Karpas-422 (cell line): Measurements from ENCODE around the gene CLECL1. TPM values are rescaled to one million over a fixed set of nuclear protein-coding genes. Genes with fewer than 3 reads are reported as not detected.
"Not testable (repeated sequence)": the region's sequence is repeated elsewhere in the genome, so short reads cannot be mapped to it uniquely, and the experiment has no call there.

Experiments
- DNase-seq: peaks from one replicate; pipeline ENCODE4 v3.0.0-alpha.2; 2015
- H2AFZ ChIP-seq: fragments of 200-600 bp; sonication (generic); 2 replicates; pipeline ENCODE4 v1.6.1; 2014; ENCODE audit warnings: antibody characterized with exemption, low read length, mixed read lengths
- H3K27ac ChIP-seq: fragments of 200-600 bp; sonication (generic); 2 replicates; pipeline ENCODE4 v1.5.1; 2014; ENCODE audit warnings: mild to moderate bottlenecking, low read length, moderate library complexity
- H3K27me3 ChIP-seq: fragments of 200-600 bp; sonication (generic); 2 replicates; pipeline ENCODE4 v1.6.1; 2014; ENCODE audit warnings: low read length, mixed read lengths
- H3K36me3 ChIP-seq: fragments of 200-600 bp; sonication (generic); 2 replicates; pipeline ENCODE4 v1.6.1; 2014; ENCODE audit warnings: low read length, mixed read lengths; ENCODE audit not compliant: insufficient read depth
- H3K4me1 ChIP-seq: fragments of 200-600 bp; sonication (generic); 2 replicates; pipeline ENCODE4 v1.6.1; 2014; ENCODE audit warnings: mild to moderate bottlenecking, low read length, mixed read lengths
- H3K4me2 ChIP-seq: fragments of 200-600 bp; sonication (generic); 2 replicates; pipeline ENCODE4 v1.6.1; 2014; ENCODE audit warnings: low read length, low read depth, mild to moderate bottlenecking; ENCODE audit not compliant: poor library complexity, severe bottlenecking
- H3K4me3 ChIP-seq: fragments of 200-600 bp; sonication (generic); 2 replicates; pipeline ENCODE4 v1.5.1; 2014; ENCODE audit warnings: mild to moderate bottlenecking, antibody characterized with exemption, low read length, mixed read lengths
- H3K79me2 ChIP-seq: fragments of 200-600 bp; sonication (generic); 2 replicates; pipeline ENCODE4 v1.6.1; 2014; ENCODE audit warnings: mild to moderate bottlenecking, low read length, mixed read lengths
- H3K9ac ChIP-seq: fragments of 200-600 bp; sonication (generic); 2 replicates; pipeline ENCODE4 v1.6.0; 2014; ENCODE audit warnings: low read length
- H3K9me2 ChIP-seq: fragments of 200-600 bp; sonication (generic), shearing (Covaris generic); replicated peaks from 2 replicates; pipeline ENCODE4 v1.6.0; 2014; ENCODE audit warnings: mild to moderate bottlenecking, low read length, moderate library complexity; ENCODE audit not compliant: insufficient read depth
- H3K9me3 ChIP-seq: fragments of 300-700, 200-600 bp; sonication (generic); 2 replicates; pipeline ENCODE4 v1.6.1; 2014; ENCODE audit warnings: low read length, mixed read lengths
- H4K20me1 ChIP-seq: fragments of 200-600 bp; sonication (generic); 2 replicates; pipeline ENCODE4 v1.6.1; 2014; ENCODE audit warnings: mild to moderate bottlenecking, antibody characterized with exemption, low read length, low read depth; ENCODE audit not compliant: insufficient read depth
- total RNA-seq: library from RNA; depleted of rRNA; stranded (reverse); fragments of >200 nt; shearing (Covaris generic); gene quantifications from 2 replicates; pipeline ENCODE4 v1.2.3, GENCODE V29; 2014; ENCODE audit warnings: low replicate concordance

CLECL1 gene
- total RNA-seq, 1 experiment from 2014 or later, result 5.6 TPM

DNA sequence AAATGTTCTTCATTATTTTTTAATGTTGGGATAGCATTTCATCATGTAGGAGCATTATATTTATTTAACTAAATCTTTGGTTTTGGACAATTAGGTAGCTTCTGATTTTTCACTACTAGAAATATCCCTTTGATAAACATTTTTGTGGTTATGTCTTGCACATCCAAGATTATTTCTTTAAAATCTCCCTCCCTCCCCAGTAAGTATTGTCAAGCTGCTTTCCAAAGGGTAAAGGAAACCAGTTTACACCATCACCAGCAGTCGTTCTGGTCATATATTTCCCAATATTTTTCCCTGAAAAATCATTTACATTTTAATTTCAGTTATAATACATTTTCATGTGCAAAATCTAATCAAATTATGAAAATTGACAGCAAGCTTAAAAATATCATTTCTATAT, 16.7 kb upstream of the CLECL1 start:
- no peaks in the 10 kb centered on the region for H3K36me3 ChIP-seq
- H4K20me1 ChIP-seq, result no peaks in the 10 kb centered on the region
- no peak for DNase-seq
- no peaks in the 10 kb centered on the region for H3K9me2 ChIP-seq
- no peaks in the 10 kb centered on the region for H3K79me2 ChIP-seq
- no peaks in the 10 kb centered on the region for H3K27me3 ChIP-seq
- no peaks in the 10 kb centered on the region for H3K9me3 ChIP-seq
- no peak overlapping the region for H2AFZ ChIP-seq
- no peak overlapping the region for H3K4me3 ChIP-seq
- H3K27ac ChIP-seq, result no peak overlapping the region
- H3K4me1 ChIP-seq, result 0 out of 2 replicates have a peak, but pooled peaks cover 2% of the 10 kb centered on the region
- H3K4me2 ChIP-seq, result no peak overlapping the region
- H3K9ac ChIP-seq, result no peak overlapping the region

DNA sequence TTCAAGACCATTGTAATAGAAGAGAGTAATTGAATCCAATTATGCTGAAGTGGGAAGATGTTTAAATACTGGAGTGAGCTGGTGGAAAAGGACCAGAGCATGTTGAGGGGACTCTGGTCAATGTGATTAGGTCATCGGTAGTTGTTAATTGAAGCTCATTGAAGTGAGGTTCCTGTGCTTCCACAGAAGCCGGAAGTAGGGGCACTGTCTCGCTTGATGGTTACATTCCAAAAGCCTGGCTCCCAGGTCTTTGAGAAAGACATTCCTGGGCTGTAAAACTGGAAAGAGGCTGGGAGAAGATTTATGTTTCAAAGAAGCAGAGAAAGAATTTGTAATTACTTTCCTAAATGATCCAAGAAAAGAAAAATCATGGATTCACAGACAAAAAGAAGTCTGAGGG, 12.3 kb upstream of the CLECL1 start:
- Histone ChIP-seq H3K4me3 (no peak overlapping the region), H3K36me3 (no peaks in the 10 kb centered on the region), H3K9me2 (no peaks in the 10 kb centered on the region), H2AFZ (no peak overlapping the region), H3K9me3 (no peaks in the 10 kb centered on the region), H3K27me3 (no peaks in the 10 kb centered on the region), H3K79me2 (no peaks in the 10 kb centered on the region), H3K9ac (no peak overlapping the region), H3K4me1 (peaks cover 24% of the 10 kb centered on the region), H3K27ac (no peak overlapping the region), H3K4me2 (no peak overlapping the region), H4K20me1 (no peaks in the 10 kb centered on the region)
- DNase-seq, result no peak

DNA sequence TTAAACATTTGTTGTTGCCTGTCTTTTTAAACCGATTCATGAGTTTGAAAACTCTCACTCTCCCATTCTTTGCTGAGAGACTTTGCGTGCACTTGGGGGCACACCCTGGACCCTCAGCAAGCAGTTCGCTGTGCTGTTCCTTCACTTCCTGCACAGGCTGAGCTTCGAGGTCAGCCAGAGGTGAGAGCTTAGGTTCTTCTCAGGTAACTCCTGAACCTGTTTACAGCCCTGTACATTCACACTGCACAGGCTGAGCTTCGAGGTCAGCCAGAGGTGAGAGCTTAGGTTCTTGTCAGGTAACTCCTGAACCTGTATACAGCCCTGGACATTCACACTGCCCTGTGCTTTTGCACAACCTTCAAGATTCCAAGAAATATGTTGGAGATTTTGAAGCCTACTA, 9.8 kb upstream of the CLECL1 start:
- no peaks in the 10 kb centered on the region for H3K9me2 ChIP-seq
- no peaks in the 10 kb centered on the region for H3K9me3 ChIP-seq
- no peak overlapping the region for H3K9ac ChIP-seq
- H3K27ac ChIP-seq, result no peak overlapping the region
- DNase-seq, result no peak
- no peaks in the 10 kb centered on the region for H4K20me1 ChIP-seq
- no peaks in the 10 kb centered on the region for H3K79me2 ChIP-seq
- no peak overlapping the region for H2AFZ ChIP-seq
- H3K27me3 ChIP-seq, result no peaks in the 10 kb centered on the region
- H3K4me2 ChIP-seq, result peak overlapping the region; percentile 36
- peaks cover 25% of the 10 kb centered on the region for H3K4me1 ChIP-seq
- H3K4me3 ChIP-seq, result no peak overlapping the region
- H3K36me3 ChIP-seq, result no peaks in the 10 kb centered on the region

DNA sequence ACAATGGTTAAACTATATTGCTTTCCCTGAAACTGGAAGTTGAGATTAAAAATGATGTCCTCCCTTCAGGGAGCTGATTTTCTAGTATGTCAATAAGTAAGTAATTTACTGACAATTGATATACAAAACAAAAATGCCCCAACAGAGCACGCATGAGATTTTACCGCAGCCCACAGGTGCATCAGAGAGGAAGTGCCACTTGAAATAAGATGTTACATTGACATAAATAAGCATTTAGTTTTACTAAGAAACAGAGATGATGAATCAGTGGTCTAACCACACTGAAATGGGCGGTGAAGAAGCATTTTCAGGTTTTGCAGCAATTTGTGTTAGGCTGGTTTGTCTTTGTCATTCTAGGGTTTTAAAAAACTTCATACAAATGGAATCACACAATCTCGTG, 8.8 kb upstream of the CLECL1 start:
- no peaks in the 10 kb centered on the region for H3K9me2 ChIP-seq
- no peaks in the 10 kb centered on the region for H3K9me3 ChIP-seq
- H4K20me1 ChIP-seq, result no peaks in the 10 kb centered on the region
- no peak for DNase-seq
- H3K4me1 ChIP-seq, result peaks cover 34% of the 10 kb centered on the region
- H3K79me2 ChIP-seq, result no peaks in the 10 kb centered on the region
- H3K4me2 ChIP-seq, result peak overlapping the region; percentile 8
- no peak overlapping the region for H3K27ac ChIP-seq
- no peaks in the 10 kb centered on the region for H3K36me3 ChIP-seq
- H3K27me3 ChIP-seq, result no peaks in the 10 kb centered on the region
- no peak overlapping the region for H2AFZ ChIP-seq
- no peak overlapping the region for H3K4me3 ChIP-seq
- no peak overlapping the region for H3K9ac ChIP-seq

DNA sequence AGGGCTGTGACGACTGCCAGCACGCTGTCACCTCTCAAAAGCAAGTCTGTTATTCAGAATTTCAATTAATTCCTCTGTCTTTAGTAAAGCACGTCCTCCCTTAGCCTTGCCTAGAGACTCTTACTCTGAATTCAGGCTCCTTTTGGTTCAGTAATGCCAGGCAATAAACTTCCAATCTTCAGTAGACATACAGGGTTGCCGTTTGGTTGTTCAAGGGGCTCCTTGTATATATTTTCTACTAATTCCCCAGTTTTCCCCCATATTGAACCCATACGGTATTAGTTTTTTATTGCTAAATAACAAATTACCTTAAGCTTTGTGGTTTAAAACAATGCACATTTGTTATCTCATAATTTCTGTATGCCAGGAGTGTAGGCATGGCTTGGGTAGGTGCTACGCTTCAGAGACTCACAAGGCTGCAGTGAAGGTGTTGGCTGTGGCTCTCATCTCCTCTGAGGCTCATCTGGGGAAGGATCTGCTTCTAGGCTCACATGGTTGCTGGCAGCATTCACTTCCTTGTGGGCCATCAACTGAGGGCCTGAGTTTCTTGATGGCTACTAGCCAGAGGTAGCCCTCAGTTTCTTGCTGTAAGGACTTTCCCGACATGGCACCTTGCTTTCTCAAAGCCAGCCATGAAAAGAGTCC, 7.3 kb upstream of the CLECL1 start:
- no peak overlapping the region for H3K4me2 ChIP-seq
- no peaks in the 10 kb centered on the region for H3K9me3 ChIP-seq
- H3K4me1 ChIP-seq, result peaks cover 43% of the 10 kb centered on the region
- no peak overlapping the region for H3K27ac ChIP-seq
- H3K36me3 ChIP-seq, result no peaks in the 10 kb centered on the region
- H2AFZ ChIP-seq, result no peak overlapping the region
- no peaks in the 10 kb centered on the region for H3K9me2 ChIP-seq
- no peak overlapping the region for H3K9ac ChIP-seq
- H4K20me1 ChIP-seq, result no peaks in the 10 kb centered on the region
- no peaks in the 10 kb centered on the region for H3K27me3 ChIP-seq
- no peak overlapping the region for H3K4me3 ChIP-seq
- no peaks in the 10 kb centered on the region for H3K79me2 ChIP-seq
- DNase-seq, result no peak

DNA sequence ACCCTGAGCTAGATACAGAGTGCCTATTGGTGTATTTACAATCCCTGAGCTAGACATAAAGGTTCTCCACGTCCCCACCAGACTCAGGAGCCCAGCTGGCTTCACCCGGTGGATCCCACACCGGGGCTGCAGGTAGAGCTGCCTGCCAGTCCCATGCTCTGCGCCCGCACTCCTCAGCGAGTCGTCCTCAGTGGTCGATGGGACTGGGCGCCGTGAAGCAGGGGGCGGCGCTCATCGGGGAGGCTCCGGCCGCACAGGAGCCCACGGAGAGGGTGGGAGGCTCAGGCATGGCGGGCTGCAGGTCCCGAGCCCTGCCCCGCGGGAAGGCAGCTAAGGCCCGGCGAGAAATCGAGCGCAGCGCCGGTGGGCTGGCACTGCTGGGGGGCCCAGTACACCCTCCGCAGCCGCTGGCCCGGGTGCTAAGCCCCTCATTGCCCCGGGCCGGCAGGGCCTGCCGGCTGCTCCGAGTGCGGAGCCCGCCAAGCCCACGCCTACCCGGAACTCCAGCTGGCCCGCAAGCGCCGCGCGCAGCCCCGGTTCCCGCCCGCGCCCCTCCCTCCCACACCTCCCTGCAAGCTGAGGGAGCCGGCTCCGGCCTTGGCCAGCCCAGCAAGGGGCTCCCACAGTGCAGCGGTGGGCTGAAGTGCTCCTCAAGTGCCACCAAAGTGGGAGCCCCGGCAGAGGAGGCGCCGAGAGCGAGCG, 6.7 kb upstream of the CLECL1 start:
- H3K9me2 ChIP-seq, DNase-seq, H3K9ac ChIP-seq, H3K79me2 ChIP-seq, H2AFZ ChIP-seq, H3K4me2 ChIP-seq, H3K36me3 ChIP-seq, H3K27me3 ChIP-seq, H3K4me3 ChIP-seq, H3K27ac ChIP-seq, H3K9me3 ChIP-seq, H4K20me1 ChIP-seq: not testable (repeated sequence)
- peaks cover 43% of the 10 kb centered on the region for H3K4me1 ChIP-seq

DNA sequence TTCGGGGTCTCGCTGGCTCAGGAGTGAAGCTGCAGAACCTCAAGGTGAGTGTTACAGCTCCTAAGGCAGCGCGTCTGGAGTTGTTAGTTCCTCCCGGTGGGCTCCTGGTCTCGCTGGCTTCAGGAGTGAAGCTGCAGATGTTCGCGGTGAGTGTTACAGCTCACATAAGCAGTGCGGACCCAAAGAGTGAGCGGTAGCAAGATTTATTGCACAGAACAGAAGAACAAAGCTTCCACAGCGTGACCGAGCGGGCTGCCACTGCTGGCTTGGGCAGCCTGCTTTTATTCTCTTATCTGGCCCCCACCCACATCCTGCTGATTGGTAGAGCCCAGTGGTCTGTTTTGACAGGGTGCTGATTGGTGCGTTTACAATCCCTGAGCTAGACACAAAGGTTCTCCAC, 6.0 kb upstream of the CLECL1 start:
- not testable (repeated sequence) for H3K9me2 ChIP-seq, DNase-seq, H3K9me3 ChIP-seq, H3K27me3 ChIP-seq, H3K79me2 ChIP-seq, H3K9ac ChIP-seq, H2AFZ ChIP-seq, H3K4me2 ChIP-seq, H3K36me3 ChIP-seq, H4K20me1 ChIP-seq, H3K4me3 ChIP-seq, H3K27ac ChIP-seq
- H3K4me1 ChIP-seq, result peaks cover 43% of the 10 kb centered on the region

DNA sequence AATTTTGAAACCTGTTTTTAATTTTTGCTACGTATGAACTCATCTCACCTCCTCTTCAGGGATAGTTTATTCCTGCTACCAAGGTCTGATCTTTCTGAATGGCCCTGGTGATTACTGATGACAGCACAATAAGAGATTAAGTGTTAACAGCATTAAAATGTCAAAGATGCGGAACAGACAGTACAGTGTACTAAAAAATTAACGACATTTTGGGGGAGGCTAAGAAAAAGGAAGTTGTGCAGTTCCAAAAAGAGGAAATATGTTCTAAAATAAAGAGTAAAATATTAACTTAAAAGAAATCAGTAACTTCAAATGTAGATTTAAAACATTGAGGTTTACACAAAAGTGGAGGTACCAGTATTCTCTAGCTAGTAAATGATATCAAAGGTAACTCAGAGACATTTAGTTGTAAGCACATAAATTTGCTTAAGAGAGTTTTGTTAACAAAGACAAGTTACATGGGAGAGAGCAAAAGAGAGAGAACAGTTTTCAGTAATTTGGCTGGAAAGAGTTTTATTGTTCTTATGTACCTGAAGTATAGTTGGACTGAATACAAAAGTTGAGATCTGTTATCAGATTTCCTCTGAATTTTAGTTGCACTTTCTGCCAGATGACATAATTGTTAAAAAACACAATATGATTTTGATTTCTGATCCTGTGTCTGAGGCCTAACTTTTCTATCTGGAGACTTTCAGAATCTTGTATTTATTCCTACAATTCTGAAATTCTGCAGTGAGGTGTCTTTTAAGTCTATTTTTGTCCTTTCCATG, 4.2 kb upstream of the CLECL1 start:
- Histone ChIP-seq H3K4me2 (peak overlapping the region; percentile 53), H3K27me3 (no peaks in the 10 kb centered on the region), H3K9me2 (no peaks in the 10 kb centered on the region), H3K4me1 (peaks cover 41% of the 10 kb centered on the region), H3K36me3 (no peaks in the 10 kb centered on the region), H2AFZ (peak overlapping the region; percentile 91), H3K9me3 (no peaks in the 10 kb centered on the region), H3K79me2 (no peaks in the 10 kb centered on the region), H3K27ac (peak overlapping the region; percentile 84), H3K9ac (peak overlapping the region; percentile 40), H4K20me1 (no peaks in the 10 kb centered on the region), H3K4me3 (0 out of 2 replicates have a peak overlapping the region, but pooled peaks have one; percentile 9)
- peak; percentile 76 for DNase-seq
